Ishikawa (cell line): Measurements from ENCODE around the gene CYBB.

Source experiments
- CEBPB ChIP-seq: IDR thresholded peaks from 2 replicates; pipeline ENCODE4 v1.6.1; 2012
- EP300 ChIP-seq: IDR thresholded peaks from 2 replicates; pipeline ENCODE4 v1.6.1; 2012; ENCODE audit warnings: borderline replicate concordance
- MAX ChIP-seq: IDR thresholded peaks from 2 replicates; pipeline ENCODE4 v1.6.1; 2012
- NFIC ChIP-seq: IDR thresholded peaks from 2 replicates; pipeline ENCODE4 v1.6.1; 2012
- RAD21 ChIP-seq: IDR thresholded peaks from 2 replicates; pipeline ENCODE4 v1.6.1; 2012; ENCODE audit warnings: low read depth
- TAF1 ChIP-seq: IDR thresholded peaks from 2 replicates; pipeline ENCODE4 v1.6.1; 2012; ENCODE audit warnings: low read depth, mild to moderate bottlenecking
- TEAD4 ChIP-seq: IDR thresholded peaks from 2 replicates; pipeline ENCODE4 v1.6.1; 2012
- YY1 ChIP-seq: IDR thresholded peaks from 2 replicates; pipeline ENCODE4 v1.6.1; 2012; ENCODE audit warnings: low read depth

DNA sequence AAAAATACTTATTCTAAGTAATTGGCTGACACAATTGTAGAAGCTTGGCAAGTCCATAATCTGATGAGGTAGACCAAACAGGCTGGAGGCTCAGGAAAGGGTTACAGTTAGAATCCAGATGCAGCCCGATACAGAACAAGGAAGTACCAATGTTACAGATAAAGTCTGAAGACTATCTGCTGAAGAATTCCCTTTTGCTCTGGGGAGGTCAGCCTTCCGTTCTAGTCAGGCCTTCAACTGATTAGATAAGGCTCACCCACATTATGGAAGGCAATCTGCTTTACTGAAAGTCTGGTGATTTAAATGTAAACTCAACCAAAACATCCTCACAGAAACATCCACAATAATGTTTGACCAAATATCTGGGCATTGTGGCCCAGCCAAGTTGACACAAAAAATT is 74.9 kb downstream of the CYBB start:
- TF ChIP-seq EP300 = no peak
- TF ChIP-seq TEAD4 = no peak
- TF ChIP-seq TAF1 = no peak
- TF ChIP-seq YY1 = no peak
- TF ChIP-seq CEBPB = no peak
- no peak for TF ChIP-seq MAX
- no peak for TF ChIP-seq RAD21
- TF ChIP-seq NFIC = no peak
